SK-N-SH (cell line): ENCODE data around the gene CA5B. TPM values are rescaled to one million over a fixed set of nuclear protein-coding genes. Genes with fewer than 3 reads are reported as not detected.
"Not testable (repeated sequence)": the region's sequence is repeated elsewhere in the genome, so short reads cannot be mapped to it uniquely, and the experiment has no call there.

Source experiments
- CTCF ChIA-PET: fragments of 300-600, 350-600 bp; formaldehyde crosslinking; extraction: SDS; loops from one replicate; lab custom pipeline; 2021; lab: Yijun Ruan, JAX
- POLR2A ChIA-PET: fragments of 350-600 bp; sonication (Branson Sonifier 250); formaldehyde crosslinking; extraction: SDS; loops from one replicate; lab custom pipeline; 2020; ENCODE audit warnings: antibody characterized with exemption, inconsistent platforms; lab: Yijun Ruan, JAX
- DNase-seq: peaks from one replicate; pipeline ENCODE4 v3.0.0; 2012
- H2AFZ ChIP-seq: fragments of 200-600 bp; sonication (generic); 2 replicates; pipeline ENCODE4 v1.8.1; 2016; ENCODE audit warnings: antibody characterized with exemption, mild to moderate bottlenecking, low read depth
- H3F3A ChIP-seq: fragments of 200-600 bp; sonication (generic); replicated peaks from 2 replicates; pipeline ENCODE3; 2016; ENCODE audit warnings: antibody characterized with exemption, mild to moderate bottlenecking; ENCODE audit not compliant: insufficient read depth
- H3K27ac ChIP-seq, 2 experiments: fragments of 200-500 bp in 1 of 2; fragments of 200-600 bp in 1 of 2; sonication (Bioruptor generic) in 1 of 2; sonication (generic), shearing (Covaris generic) in 1 of 2; 2 replicates each; pipeline versions ENCODE4 v1.5.1 to v1.6.1; 2014 to 2016; ENCODE audit warnings: low read depth in 2 of 2, inconsistent platforms in 1 of 2, low read length in 1 of 2, mild to moderate bottlenecking in 1 of 2, mixed read lengths in 1 of 2
- H3K27me3 ChIP-seq: fragments of 200-600 bp; sonication (generic), shearing (Covaris generic); 2 replicates; pipeline ENCODE4 v1.6.1; 2016; ENCODE audit warnings: mixed run types; ENCODE audit not compliant: insufficient read depth
- H3K36me3 ChIP-seq, 2 experiments: fragments of 200-500 bp in 1 of 2; fragments of 200-600 bp in 1 of 2; sonication (Bioruptor generic) in 1 of 2; sonication (generic) in 1 of 2; replicated peaks in 1 of 2; 2 replicates each; pipeline versions ENCODE3 to v1.5.1; 2014 to 2016; ENCODE audit warnings: low read length in 1 of 2, mild to moderate bottlenecking in 1 of 2; ENCODE audit not compliant: insufficient read depth in 2 of 2, control insufficient read depth in 1 of 2
- H3K4me1 ChIP-seq, 2 experiments: fragments of 200-500 bp in 1 of 2; fragments of 200-600 bp in 1 of 2; sonication (Bioruptor generic) in 1 of 2; sonication (generic), shearing (Covaris generic) in 1 of 2; 2 replicates each; pipeline versions ENCODE4 v1.5.1 to v1.6.1; 2014 to 2016; ENCODE audit warnings: low read depth in 1 of 2, low read length in 1 of 2, mixed run types in 1 of 2; ENCODE audit not compliant: insufficient read depth in 2 of 2, control insufficient read depth in 1 of 2
- H3K4me2 ChIP-seq: fragments of 200-600 bp; sonication (generic), shearing (Covaris generic); 2 replicates; pipeline ENCODE4 v1.6.1; 2017; ENCODE audit warnings: mixed run types
- H3K4me3 ChIP-seq, 2 experiments: fragments of 200-500 bp in 1 of 2; fragments of 200-600 bp in 1 of 2; sonication (Bioruptor generic) in 1 of 2; sonication (generic), shearing (Covaris generic) in 1 of 2; 2 replicates each; pipeline versions ENCODE4 v1.5.1 to v1.8.1; 2014 to 2016; ENCODE audit warnings: low read depth in 2 of 2, inconsistent platforms in 1 of 2, low read length in 1 of 2, mild to moderate bottlenecking in 1 of 2, mixed read lengths in 1 of 2, moderate library complexity in 1 of 2
- H3K79me2 ChIP-seq: fragments of 200-600 bp; sonication (generic); 2 replicates; pipeline ENCODE4 v1.8.1; 2017; ENCODE audit warnings: mild to moderate bottlenecking; ENCODE audit not compliant: insufficient read depth
- H3K9ac ChIP-seq: fragments of 200-600 bp; sonication (generic); 2 replicates; pipeline ENCODE4 v1.6.1; 2017; ENCODE audit warnings: mixed run types
- H3K9me2 ChIP-seq: fragments of 200-600 bp; sonication (generic); 2 replicates; pipeline ENCODE4 v1.6.1; 2017; ENCODE audit warnings: mixed run types
- H3K9me3 ChIP-seq: fragments of 200-600 bp; sonication (generic); 2 replicates; pipeline ENCODE4 v1.6.1; 2017; ENCODE audit warnings: mixed run types, mild to moderate bottlenecking, moderate library complexity
- H4K20me1 ChIP-seq: fragments of 200-600 bp; sonication (generic); 2 replicates; pipeline ENCODE4 v1.6.1; 2017; ENCODE audit warnings: mild to moderate bottlenecking, mixed run types; ENCODE audit not compliant: insufficient read depth
- ELF1 ChIP-seq: IDR thresholded peaks from 2 replicates; pipeline ENCODE4 v1.4.0; 2012
- EP300 ChIP-seq, 2 experiments: IDR thresholded peaks; 2 replicates each; pipeline versions ENCODE4 v1.4.0 to v1.6.1; 2012; ENCODE audit warnings: borderline replicate concordance in 1 of 2, low read depth in 1 of 2, low read length in 1 of 2
- EZH2phosphoT487 ChIP-seq: fragments of 200-600 bp; sonication (generic); IDR thresholded peaks from 2 replicates; pipeline ENCODE4 v1.6.1; 2017; ENCODE audit warnings: low read depth, mixed run types, mild to moderate bottlenecking, antibody characterized with exemption, moderate library complexity, borderline replicate concordance
- FOSL2 ChIP-seq: IDR thresholded peaks from 2 replicates; pipeline ENCODE4 v1.4.0; 2012; ENCODE audit warnings: low read depth, mild to moderate bottlenecking, moderate library complexity, borderline replicate concordance
- GABPA ChIP-seq: IDR thresholded peaks from 2 replicates; pipeline ENCODE4 v1.4.0; 2012; ENCODE audit warnings: low read depth, mild to moderate bottlenecking
- JUND ChIP-seq: IDR thresholded peaks from 2 replicates; pipeline ENCODE4 v1.4.0; 2012
- POLR2AphosphoS5 ChIP-seq: IDR thresholded peaks from 2 replicates; pipeline ENCODE4 v1.6.1; 2012; ENCODE audit warnings: low read depth, low read length
- RFX5 ChIP-seq: IDR thresholded peaks from 2 replicates; pipeline ENCODE4 v1.6.1; 2012; ENCODE audit warnings: mild to moderate bottlenecking, improper control_type of control experiment, low read length
- TEAD4 ChIP-seq: IDR thresholded peaks from 2 replicates; pipeline ENCODE4 v1.4.0; 2012; ENCODE audit warnings: mild to moderate bottlenecking, borderline replicate concordance; ENCODE audit not compliant: insufficient read depth
- YY1 ChIP-seq: IDR thresholded peaks from 2 replicates; pipeline ENCODE4 v1.4.0; 2012; ENCODE audit warnings: low read depth, mild to moderate bottlenecking
- WGBS: methylation state at CpG from one replicate; pipeline ENCODE4 v1.1.6; 2017; ENCODE audit warnings: low lambda C conversion rate; 5-methylcytosine and 5-hydroxymethylcytosine counted together
- polyA plus RNA-seq, 3 experiments: library from polyadenylated mRNA; depleted of rRNA; stranded (reverse); fragments of >200 nt; gene quantifications; 2 replicates each; pipeline ENCODE4 v1.2.3, GENCODE V29; 2012
- TF ChIP-seq, protein P1 (sequence below): IDR thresholded peaks from 2 replicates; pipeline ENCODE4; 2012
- TF ChIP-seq, protein P2 (sequence below): fragments of 200-600 bp; sonication (generic); IDR thresholded peaks from 2 replicates; pipeline ENCODE4 v1.6.1; 2017; ENCODE audit warnings: antibody characterized with exemption, mild to moderate bottlenecking, moderate library complexity
- TF ChIP-seq, protein P3 (sequence below): IDR thresholded peaks from 2 replicates; pipeline ENCODE4 v1.6.1; 2012; ENCODE audit warnings: mild to moderate bottlenecking, low read depth, low read length, moderate library complexity
- TF ChIP-seq, protein P4 (sequence below): IDR thresholded peaks from 2 replicates; pipeline ENCODE4 v1.4.0; 2012; ENCODE audit warnings: low read depth, borderline replicate concordance

CA5B gene
- polyA plus RNA-seq, 1 of the 3 experiments (the other 2 are of a cell fraction), result 4.4 TPM

DNA sequence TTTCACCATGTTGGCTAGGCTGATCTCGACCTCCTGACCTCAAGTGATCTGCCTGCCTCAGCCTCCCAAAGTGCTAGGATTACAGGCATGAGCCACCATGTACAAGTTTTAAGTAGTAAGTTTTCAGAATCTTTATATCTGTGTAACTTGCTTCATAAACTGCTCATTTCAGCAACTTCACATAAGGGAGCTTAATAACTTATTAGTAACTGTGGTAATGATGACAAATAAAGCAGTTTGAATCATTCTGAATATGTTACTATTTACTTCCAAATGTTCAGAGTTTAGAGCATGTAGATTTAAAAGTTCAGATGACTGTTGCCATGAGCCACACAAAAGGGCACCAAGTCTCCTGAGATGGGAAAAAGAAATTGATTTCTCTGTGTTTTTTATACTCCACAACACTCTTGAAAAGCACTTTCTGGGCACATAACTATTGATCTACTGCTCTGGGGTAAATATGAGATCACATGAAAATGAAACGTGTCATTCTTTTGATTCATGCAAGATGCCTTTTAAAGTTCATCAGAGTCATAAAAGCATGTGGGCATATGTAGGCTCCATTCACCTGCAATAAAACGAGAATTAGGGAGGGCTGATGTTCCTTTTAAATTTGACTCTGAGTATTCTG is 14.1 kb upstream of the CA5B start:
- WGBS, result 94% methylated on average over 3 of the region's 3 CpGs
- CTCF ChIA-PET, result interaction anchor here (1.1 to 1.4 kb wide), 2 partner anchors 19 to 38 kb away, joined by 3 read pairs; no protein-coding TSS in a partner anchor

DNA sequence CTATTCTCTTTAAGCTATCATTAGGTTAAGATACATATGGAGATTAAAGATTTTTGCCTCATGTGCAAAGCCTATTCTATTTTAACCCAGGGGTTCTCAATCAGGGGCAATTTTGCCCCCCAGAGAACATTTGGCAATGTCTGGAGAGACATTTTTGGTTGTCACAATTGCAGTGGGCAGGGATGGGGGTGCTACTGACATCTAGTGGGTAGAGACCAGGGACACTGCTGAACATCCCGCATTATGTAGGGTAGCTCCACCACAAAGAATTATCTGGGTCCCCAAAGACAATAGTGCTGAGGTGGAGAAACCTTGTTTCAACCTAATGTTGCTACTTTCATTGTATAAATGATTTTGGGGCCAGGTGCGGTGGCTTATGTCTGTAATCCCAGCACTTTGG is 13.2 kb upstream of the CA5B start:
- ChIA-PET POLR2A (no interaction called here), CTCF (no interaction called here)
- no peak overlapping the region for H3K9ac ChIP-seq
- H3K27me3 ChIP-seq, result no peaks in the 10 kb centered on the region
- peaks cover 0 to 23% of the 10 kb centered on the region in 2 experiments for H3K36me3 ChIP-seq
- WGBS, result 100% methylated on average over 2 of the region's 2 CpGs
- H3K9me3 ChIP-seq, result no peaks in the 10 kb centered on the region
- no peaks in the 10 kb centered on the region; a peak in 1 of 4 replicates for H3K4me1 ChIP-seq
- no peak overlapping the region for H3K4me2 ChIP-seq
- no peaks in the 10 kb centered on the region; the same call in 1 of the 2 replicates for H3K79me2 ChIP-seq
- H2AFZ ChIP-seq, result no peak overlapping the region
- no peak for DNase-seq
- no peak overlapping the region for H3K4me3 ChIP-seq
- no peaks in the 10 kb centered on the region for H3K9me2 ChIP-seq
- no peak overlapping the region for H3K27ac ChIP-seq
- no peaks in the 10 kb centered on the region for H4K20me1 ChIP-seq
- H3F3A ChIP-seq, result no peaks in the 10 kb centered on the region
- TF ChIP-seq, protein P1, sequence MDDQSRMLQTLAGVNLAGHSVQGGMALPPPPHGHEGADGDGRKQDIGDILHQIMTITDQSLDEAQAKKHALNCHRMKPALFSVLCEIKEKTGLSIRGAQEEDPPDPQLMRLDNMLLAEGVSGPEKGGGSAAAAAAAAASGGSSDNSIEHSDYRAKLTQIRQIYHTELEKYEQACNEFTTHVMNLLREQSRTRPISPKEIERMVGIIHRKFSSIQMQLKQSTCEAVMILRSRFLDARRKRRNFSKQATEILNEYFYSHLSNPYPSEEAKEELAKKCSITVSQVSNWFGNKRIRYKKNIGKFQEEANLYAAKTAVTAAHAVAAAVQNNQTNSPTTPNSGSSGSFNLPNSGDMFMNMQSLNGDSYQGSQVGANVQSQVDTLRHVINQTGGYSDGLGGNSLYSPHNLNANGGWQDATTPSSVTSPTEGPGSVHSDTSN, result no peak
- TF ChIP-seq RFX5 (no peak), EP300 (IDR thresholded peaks at IDR 0.05; ENCODE audit: borderline replicate concordance in 1 of 2, low read depth in 1 of 2, low read length in 1 of 2) (no peak), ELF1 (no peak), JUND (no peak), TEAD4 (no peak), GABPA (no peak), YY1 (no peak), EZH2phosphoT487 (no peak)
- TF ChIP-seq, protein P2, sequence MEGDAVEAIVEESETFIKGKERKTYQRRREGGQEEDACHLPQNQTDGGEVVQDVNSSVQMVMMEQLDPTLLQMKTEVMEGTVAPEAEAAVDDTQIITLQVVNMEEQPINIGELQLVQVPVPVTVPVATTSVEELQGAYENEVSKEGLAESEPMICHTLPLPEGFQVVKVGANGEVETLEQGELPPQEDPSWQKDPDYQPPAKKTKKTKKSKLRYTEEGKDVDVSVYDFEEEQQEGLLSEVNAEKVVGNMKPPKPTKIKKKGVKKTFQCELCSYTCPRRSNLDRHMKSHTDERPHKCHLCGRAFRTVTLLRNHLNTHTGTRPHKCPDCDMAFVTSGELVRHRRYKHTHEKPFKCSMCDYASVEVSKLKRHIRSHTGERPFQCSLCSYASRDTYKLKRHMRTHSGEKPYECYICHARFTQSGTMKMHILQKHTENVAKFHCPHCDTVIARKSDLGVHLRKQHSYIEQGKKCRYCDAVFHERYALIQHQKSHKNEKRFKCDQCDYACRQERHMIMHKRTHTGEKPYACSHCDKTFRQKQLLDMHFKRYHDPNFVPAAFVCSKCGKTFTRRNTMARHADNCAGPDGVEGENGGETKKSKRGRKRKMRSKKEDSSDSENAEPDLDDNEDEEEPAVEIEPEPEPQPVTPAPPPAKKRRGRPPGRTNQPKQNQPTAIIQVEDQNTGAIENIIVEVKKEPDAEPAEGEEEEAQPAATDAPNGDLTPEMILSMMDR, result no peak
- TF ChIP-seq, protein P3, sequence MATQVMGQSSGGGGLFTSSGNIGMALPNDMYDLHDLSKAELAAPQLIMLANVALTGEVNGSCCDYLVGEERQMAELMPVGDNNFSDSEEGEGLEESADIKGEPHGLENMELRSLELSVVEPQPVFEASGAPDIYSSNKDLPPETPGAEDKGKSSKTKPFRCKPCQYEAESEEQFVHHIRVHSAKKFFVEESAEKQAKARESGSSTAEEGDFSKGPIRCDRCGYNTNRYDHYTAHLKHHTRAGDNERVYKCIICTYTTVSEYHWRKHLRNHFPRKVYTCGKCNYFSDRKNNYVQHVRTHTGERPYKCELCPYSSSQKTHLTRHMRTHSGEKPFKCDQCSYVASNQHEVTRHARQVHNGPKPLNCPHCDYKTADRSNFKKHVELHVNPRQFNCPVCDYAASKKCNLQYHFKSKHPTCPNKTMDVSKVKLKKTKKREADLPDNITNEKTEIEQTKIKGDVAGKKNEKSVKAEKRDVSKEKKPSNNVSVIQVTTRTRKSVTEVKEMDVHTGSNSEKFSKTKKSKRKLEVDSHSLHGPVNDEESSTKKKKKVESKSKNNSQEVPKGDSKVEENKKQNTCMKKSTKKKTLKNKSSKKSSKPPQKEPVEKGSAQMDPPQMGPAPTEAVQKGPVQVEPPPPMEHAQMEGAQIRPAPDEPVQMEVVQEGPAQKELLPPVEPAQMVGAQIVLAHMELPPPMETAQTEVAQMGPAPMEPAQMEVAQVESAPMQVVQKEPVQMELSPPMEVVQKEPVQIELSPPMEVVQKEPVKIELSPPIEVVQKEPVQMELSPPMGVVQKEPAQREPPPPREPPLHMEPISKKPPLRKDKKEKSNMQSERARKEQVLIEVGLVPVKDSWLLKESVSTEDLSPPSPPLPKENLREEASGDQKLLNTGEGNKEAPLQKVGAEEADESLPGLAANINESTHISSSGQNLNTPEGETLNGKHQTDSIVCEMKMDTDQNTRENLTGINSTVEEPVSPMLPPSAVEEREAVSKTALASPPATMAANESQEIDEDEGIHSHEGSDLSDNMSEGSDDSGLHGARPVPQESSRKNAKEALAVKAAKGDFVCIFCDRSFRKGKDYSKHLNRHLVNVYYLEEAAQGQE, result no peak

More for the DNA sequence above, 14.1 kb upstream of the CA5B start:
- DNase-seq, result no peak
- Histone ChIP-seq H3K4me2 (no peak overlapping the region), H3K27me3 (no peaks in the 10 kb centered on the region), H2AFZ (no peak overlapping the region), H3K9ac (no peak overlapping the region), H3K27ac (no peak overlapping the region), H3K4me3 (no peak overlapping the region), H3K9me3 (no peaks in the 10 kb centered on the region), H4K20me1 (no peaks in the 10 kb centered on the region), H3K36me3 (peaks cover 0 to 16% of the 10 kb centered on the region in 2 experiments), H3K79me2 (no peaks in the 10 kb centered on the region), H3F3A (no peaks in the 10 kb centered on the region), H3K4me1 (no peaks in the 10 kb centered on the region; a peak in 1 of 4 replicates), H3K9me2 (no peaks in the 10 kb centered on the region)
- POLR2A ChIA-PET, result no interaction called here
- TF ChIP-seq FOSL2 (no peak), POLR2AphosphoS5 (no peak)
- TF ChIP-seq, protein P4, sequence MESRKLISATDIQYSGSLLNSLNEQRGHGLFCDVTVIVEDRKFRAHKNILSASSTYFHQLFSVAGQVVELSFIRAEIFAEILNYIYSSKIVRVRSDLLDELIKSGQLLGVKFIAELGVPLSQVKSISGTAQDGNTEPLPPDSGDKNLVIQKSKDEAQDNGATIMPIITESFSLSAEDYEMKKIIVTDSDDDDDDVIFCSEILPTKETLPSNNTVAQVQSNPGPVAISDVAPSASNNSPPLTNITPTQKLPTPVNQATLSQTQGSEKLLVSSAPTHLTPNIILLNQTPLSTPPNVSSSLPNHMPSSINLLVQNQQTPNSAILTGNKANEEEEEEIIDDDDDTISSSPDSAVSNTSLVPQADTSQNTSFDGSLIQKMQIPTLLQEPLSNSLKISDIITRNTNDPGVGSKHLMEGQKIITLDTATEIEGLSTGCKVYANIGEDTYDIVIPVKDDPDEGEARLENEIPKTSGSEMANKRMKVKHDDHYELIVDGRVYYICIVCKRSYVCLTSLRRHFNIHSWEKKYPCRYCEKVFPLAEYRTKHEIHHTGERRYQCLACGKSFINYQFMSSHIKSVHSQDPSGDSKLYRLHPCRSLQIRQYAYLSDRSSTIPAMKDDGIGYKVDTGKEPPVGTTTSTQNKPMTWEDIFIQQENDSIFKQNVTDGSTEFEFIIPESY, result no peak

DNA sequence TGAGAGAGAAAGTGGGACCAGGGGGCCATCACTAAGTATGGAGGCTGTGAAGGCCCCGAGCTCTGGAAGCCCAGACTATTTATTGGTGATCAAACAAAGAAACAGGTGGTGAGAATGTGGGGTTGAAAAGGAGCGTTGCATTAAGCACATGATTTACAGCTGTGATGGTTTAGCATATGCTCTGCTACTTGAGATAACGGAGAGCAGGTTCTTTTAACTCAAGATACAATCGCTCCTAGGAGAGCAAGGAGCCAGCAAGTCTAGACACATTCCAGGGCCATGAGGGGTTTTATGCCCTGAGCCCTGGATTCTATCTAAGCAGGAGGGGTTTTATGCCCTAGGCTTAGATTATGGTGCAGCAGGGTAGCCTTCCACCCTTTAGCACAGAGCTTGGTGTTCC is 6.7 kb upstream of the CA5B start:
- H3K27ac ChIP-seq, CTCF ChIA-PET, POLR2A ChIA-PET, H2AFZ ChIP-seq, H3F3A ChIP-seq, H3K27me3 ChIP-seq, H4K20me1 ChIP-seq, H3K4me2 ChIP-seq, H3K4me1 ChIP-seq, H3K9ac ChIP-seq, H3K79me2 ChIP-seq, H3K4me3 ChIP-seq, DNase-seq, H3K9me3 ChIP-seq, H3K9me2 ChIP-seq: not testable (repeated sequence)
- 72% methylated on average over 4 of the region's 4 CpGs for WGBS
- H3K36me3 ChIP-seq, result peaks cover 0 to 32% of the 10 kb centered on the region in 2 experiments
